ENCODE data around the gene PIEZO2. TPM values are rescaled to one million over a fixed set of nuclear protein-coding genes. Genes with fewer than 3 reads are reported as not detected.

The PIEZO2 gene
- total RNA-seq, 1 experiment from 2014 or later: 0.11 TPM

- Histone ChIP-seq H3K4me1 (peaks cover 21% of the 10 kb centered on the region), H3K27me3 (replicated peaks; ENCODE audit: control insufficient read depth, insufficient read depth, low read length) (no peaks in the 10 kb centered on the region), H3K36me3 (ENCODE audit: control insufficient read depth, insufficient read depth, low read length) (no peaks in the 10 kb centered on the region), H3K4me3 (ENCODE audit: low read depth, low read length) (no peak overlapping the region), H3K9me3 (no peaks in the 10 kb centered on the region; the same call in 1 of the 2 replicates)
- Mint-ChIP-seq H3K27me3 (ENCODE audit: insufficient read depth, unreplicated experiment) (no peaks in the 10 kb centered on the region), H3K36me3 (ENCODE audit: insufficient read depth, unreplicated experiment) (no peaks in the 10 kb centered on the region), H3K4me1 (ENCODE audit: low read depth, unreplicated experiment) (peaks cover 28% of the 10 kb centered on the region), H3K4me3 (ENCODE audit: unreplicated experiment) (peak overlapping the region; percentile 43), H3K9me3 (ENCODE audit: unreplicated experiment) (no peaks in the 10 kb centered on the region), H3K27ac (ENCODE audit: unreplicated experiment) (peak overlapping the region; percentile 90)
- intact Hi-C loops (cut with micrococcal nuclease; ENCODE audit: unreplicated experiment): no loop called here
- no peak for TF ChIP-seq CTCF (IDR thresholded peaks at IDR 0.05; ENCODE audit: insufficient read depth in 1 of 2, low read depth in 1 of 2, low read length in 1 of 2, severe bottlenecking in 1 of 2, unreplicated experiment in 1 of 2)
- no TSS peak for BruUV-seq (replicated peaks)
- CTCF ChIA-PET: no interaction called here
- POLR2A ChIA-PET: no interaction called here
- DNase-seq: peak; percentile 79 to 81
Measured at GRCh38 chr18:11005528-11005927, 143.8 kb downstream of the PIEZO2 start.

DNA sequence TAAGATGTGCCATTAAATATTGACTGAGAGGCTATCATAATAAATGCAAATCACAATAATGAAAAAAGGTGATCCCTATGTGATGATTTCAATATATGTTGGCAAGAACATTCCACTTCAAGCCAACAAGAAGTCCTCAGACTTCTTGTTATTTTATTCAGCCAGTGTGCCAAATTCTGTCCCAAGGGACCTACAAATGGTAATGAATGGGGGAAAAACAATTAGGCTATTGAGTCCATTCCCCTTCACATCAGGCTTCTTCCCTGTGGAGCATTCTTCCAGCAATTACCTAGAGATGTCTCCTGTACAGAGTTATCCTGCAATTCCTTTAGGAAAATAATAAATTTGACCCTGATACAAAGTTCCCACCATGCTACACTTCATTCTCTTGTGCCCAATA, 144.4 kb downstream of the PIEZO2 start:
- BruUV-seq (replicated peaks): TSS peak; percentile 69
- peak overlapping the region; percentile 90 for H3K27ac Mint-ChIP-seq (ENCODE audit: unreplicated experiment)
- no peak for DNase-seq
- intact Hi-C loops (cut with micrococcal nuclease; ENCODE audit: unreplicated experiment): no loop called here
- peaks cover 28% of the 10 kb centered on the region for H3K4me1 Mint-ChIP-seq (ENCODE audit: low read depth, unreplicated experiment)
- H3K4me3 Mint-ChIP-seq (ENCODE audit: unreplicated experiment): no peak overlapping the region
- CTCF ChIA-PET: no interaction called here
- no peaks in the 10 kb centered on the region for H3K27me3 Mint-ChIP-seq (ENCODE audit: insufficient read depth, unreplicated experiment)
- Histone ChIP-seq H3K36me3 (ENCODE audit: control insufficient read depth, insufficient read depth, low read length) (no peaks in the 10 kb centered on the region), H3K4me1 (peaks cover 21% of the 10 kb centered on the region), H3K4me3 (ENCODE audit: low read depth, low read length) (no peak overlapping the region), H3K9me3 (no peaks in the 10 kb centered on the region; the same call in 1 of the 2 replicates), H3K27me3 (replicated peaks; ENCODE audit: control insufficient read depth, insufficient read depth, low read length) (no peaks in the 10 kb centered on the region)
- no peak for TF ChIP-seq CTCF (IDR thresholded peaks at IDR 0.05; ENCODE audit: insufficient read depth in 1 of 2, low read depth in 1 of 2, low read length in 1 of 2, severe bottlenecking in 1 of 2, unreplicated experiment in 1 of 2)
- POLR2A ChIA-PET: no interaction called here
- H3K36me3 Mint-ChIP-seq (ENCODE audit: insufficient read depth, unreplicated experiment): no peaks in the 10 kb centered on the region
- no peaks in the 10 kb centered on the region for H3K9me3 Mint-ChIP-seq (ENCODE audit: unreplicated experiment)

GRCh38 chr18:11004294-11004693, 145.1 kb downstream of the PIEZO2 start:
- BruUV-seq (replicated peaks): no TSS peak
- CTCF ChIA-PET: no interaction called here
- POLR2A ChIA-PET: no interaction called here
- Histone ChIP-seq H3K9me3 (no peaks in the 10 kb centered on the region; the same call in 1 of the 2 replicates), H3K4me3 (ENCODE audit: low read depth, low read length) (no peak overlapping the region), H3K36me3 (ENCODE audit: control insufficient read depth, insufficient read depth, low read length) (no peaks in the 10 kb centered on the region), H3K27me3 (replicated peaks; ENCODE audit: control insufficient read depth, insufficient read depth, low read length) (no peaks in the 10 kb centered on the region), H3K4me1 (peaks cover 21% of the 10 kb centered on the region)
- TF ChIP-seq CTCF (IDR thresholded peaks at IDR 0.05; ENCODE audit: insufficient read depth in 1 of 2, low read depth in 1 of 2, low read length in 1 of 2, severe bottlenecking in 1 of 2, unreplicated experiment in 1 of 2): no peak
- Mint-ChIP-seq H3K9me3 (ENCODE audit: unreplicated experiment) (no peaks in the 10 kb centered on the region), H3K27me3 (ENCODE audit: insufficient read depth, unreplicated experiment) (no peaks in the 10 kb centered on the region), H3K4me3 (ENCODE audit: unreplicated experiment) (no peak overlapping the region), H3K27ac (ENCODE audit: unreplicated experiment) (peak overlapping the region; percentile 71), H3K4me1 (ENCODE audit: low read depth, unreplicated experiment) (peaks cover 28% of the 10 kb centered on the region), H3K36me3 (ENCODE audit: insufficient read depth, unreplicated experiment) (no peaks in the 10 kb centered on the region)
- intact Hi-C loops (cut with micrococcal nuclease; ENCODE audit: unreplicated experiment): no loop called here
- DNase-seq: no peak
